WTC11 (cell line): Measurements from ENCODE around the gene UBXN6. TPM values are rescaled to one million over a fixed set of nuclear protein-coding genes. Genes with fewer than 3 reads are reported as not detected.
A peak's percentile ranks its signal among the peaks of the same experiment; 100 is the strongest.

ENCODE experiments used
- ATAC-seq: fragments of 200-7000 bp; cut with Tn5 transposase; 2 replicates; pipeline ENCODE4 v1.10.0; 2021; ENCODE audit warnings: mild to moderate bottlenecking, moderate library complexity
- CTCF ChIA-PET: fragments of 300-600 bp; sonication (Branson Sonifier 250); formaldehyde crosslinking; loops from one replicate; lab custom pipeline; 2021; ENCODE audit warnings: antibody characterized with exemption; lab: Charles Lee
- POLR2A ChIA-PET: fragments of 350-600 bp; sonication (Branson Sonifier 250); formaldehyde crosslinking; loops from one replicate; lab custom pipeline; 2021; ENCODE audit warnings: antibody characterized with exemption; lab: Charles Lee
- DNase-seq: peaks from one replicate; pipeline ENCODE4 v3.0.0; 2021; ENCODE audit warnings: low spot score
- H3K27ac Mint-ChIP-seq: 2 replicates; pipeline ENCODE4 v1.8.0; 2021; ENCODE audit warnings: mixed read lengths
- H3K27me3 Mint-ChIP-seq: 2 replicates; pipeline ENCODE4 v1.8.0; 2021; ENCODE audit warnings: low read depth, mild to moderate bottlenecking, moderate library complexity, mixed read lengths
- H3K36me3 Mint-ChIP-seq: 2 replicates; pipeline ENCODE4 v1.8.0; 2021; ENCODE audit warnings: mixed read lengths
- H3K4me1 Mint-ChIP-seq: 2 replicates; pipeline ENCODE4 v1.8.0; 2022; ENCODE audit warnings: mixed read lengths
- H3K4me3 Mint-ChIP-seq: 2 replicates; pipeline ENCODE4 v1.8.0; 2021; ENCODE audit warnings: mild to moderate bottlenecking, moderate library complexity, mixed read lengths
- H3K9me3 Mint-ChIP-seq: 2 replicates; pipeline ENCODE4 v1.8.0; 2021; ENCODE audit warnings: mixed read lengths
- CTCF ChIP-seq: fragments of 200-600 bp; IDR thresholded peaks from 2 replicates; pipeline ENCODE4 v1.8.0; 2022; ENCODE audit warnings: antibody characterized with exemption
- FOXP1 ChIP-seq: sonication (generic); formaldehyde crosslinking; IDR thresholded peaks from 2 replicates; pipeline ENCODE4 v1.8.0; 2022; ENCODE audit warnings: missing genetic modification reagents, mild to moderate bottlenecking, moderate library complexity, borderline replicate concordance
- HMGA2 ChIP-seq: fragments of 250-450 bp; sonication (Bioruptor Pico); IDR thresholded peaks from 2 replicates; pipeline ENCODE4 v1.4.0; 2021; ENCODE audit warnings: mild to moderate bottlenecking, moderate library complexity
- JAZF1 ChIP-seq: fragments of 250-450 bp; sonication (Bioruptor Pico); IDR thresholded peaks from 2 replicates; pipeline ENCODE4 v1.9.0; 2021; ENCODE audit warnings: moderate library complexity, mild to moderate bottlenecking, inconsistent platforms
- NR1H2 ChIP-seq: sonication (generic); formaldehyde crosslinking; IDR thresholded peaks from 2 replicates; pipeline ENCODE4 v1.9.0; 2021; ENCODE audit warnings: mild to moderate bottlenecking, moderate library complexity, missing genetic modification reagents
- PRDM15 ChIP-seq: sonication (generic); formaldehyde crosslinking; IDR thresholded peaks from 2 replicates; pipeline ENCODE4 v1.8.0; 2022; ENCODE audit warnings: missing genetic modification reagents
- PRRX2 ChIP-seq: fragments of 250-450 bp; sonication (Bioruptor Pico); IDR thresholded peaks from 2 replicates; pipeline ENCODE4 v1.8.0; 2021; ENCODE audit warnings: mild to moderate bottlenecking
- ZNF532 ChIP-seq: fragments of 250-450 bp; sonication (Bioruptor Pico); IDR thresholded peaks from 2 replicates; pipeline ENCODE4 v1.9.0; 2021; ENCODE audit warnings: mild to moderate bottlenecking, borderline replicate concordance
- ZNF671 ChIP-seq: fragments of 250-450 bp; sonication (Bioruptor Pico); IDR thresholded peaks from 2 replicates; pipeline ENCODE4 v1.8.0; 2021; ENCODE audit warnings: mild to moderate bottlenecking
- total RNA-seq: library from RNA; stranded (reverse); gene quantifications from 3 replicates; pipeline ENCODE4 v1.2.3, GENCODE V29; 2021
- TF ChIP-seq, protein P1 (sequence below): sonication (generic); formaldehyde crosslinking; IDR thresholded peaks from 2 replicates; pipeline ENCODE4 v1.8.1; 2023; ENCODE audit warnings: mild to moderate bottlenecking, missing genetic modification reagents

UBXN6 gene
- total RNA-seq, 1 experiment from 2014 or later: 34.8 TPM

- TF ChIP-seq ZNF532 (CRISPR knock-in tag) (no peak), CTCF (no peak), NR1H2 (no peak)
- TF ChIP-seq, protein P1, sequence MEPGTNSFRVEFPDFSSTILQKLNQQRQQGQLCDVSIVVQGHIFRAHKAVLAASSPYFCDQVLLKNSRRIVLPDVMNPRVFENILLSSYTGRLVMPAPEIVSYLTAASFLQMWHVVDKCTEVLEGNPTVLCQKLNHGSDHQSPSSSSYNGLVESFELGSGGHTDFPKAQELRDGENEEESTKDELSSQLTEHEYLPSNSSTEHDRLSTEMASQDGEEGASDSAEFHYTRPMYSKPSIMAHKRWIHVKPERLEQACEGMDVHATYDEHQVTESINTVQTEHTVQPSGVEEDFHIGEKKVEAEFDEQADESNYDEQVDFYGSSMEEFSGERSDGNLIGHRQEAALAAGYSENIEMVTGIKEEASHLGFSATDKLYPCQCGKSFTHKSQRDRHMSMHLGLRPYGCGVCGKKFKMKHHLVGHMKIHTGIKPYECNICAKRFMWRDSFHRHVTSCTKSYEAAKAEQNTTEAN: no peak
Observed at GRCh38 chr19:4488496-4488895, 30.9 kb upstream of the UBXN6 start (continued).

DNA sequence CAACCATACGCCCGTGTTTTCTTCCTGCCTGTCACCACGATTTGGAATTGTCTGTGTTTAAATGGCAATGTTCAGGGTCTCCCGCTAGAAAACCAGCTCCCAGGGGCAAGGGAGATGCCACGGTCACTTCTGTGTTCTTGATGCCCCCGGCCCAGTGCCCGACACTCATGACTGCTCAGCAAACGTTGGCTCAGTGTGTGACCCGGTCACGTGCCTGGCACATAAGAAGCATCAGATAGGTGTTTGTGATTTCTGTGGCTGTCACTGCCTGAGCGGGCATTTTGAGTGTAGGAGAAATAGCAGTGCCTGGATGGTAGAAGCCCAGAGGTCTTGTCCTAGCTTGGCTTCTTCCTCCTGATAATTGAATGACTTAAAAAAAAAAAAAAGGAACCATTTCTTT lies 30.0 kb upstream of the UBXN6 start:
- H3K27me3 Mint-ChIP-seq: no peaks in the 10 kb centered on the region
- no peak overlapping the region for H3K27ac Mint-ChIP-seq
- POLR2A ChIA-PET: no interaction called here
- CTCF ChIA-PET: interaction anchor here (0.8 kb wide), 1 partner anchor 36 kb away, joined by 3 read pairs; no protein-coding TSS in a partner anchor
- no peak for TF ChIP-seq PRDM15 (CRISPR knock-in tag)
- no peak for TF ChIP-seq PRRX2 (CRISPR knock-in tag)
- no peak for TF ChIP-seq HMGA2
- no peak for TF ChIP-seq ZNF671 (CRISPR knock-in tag)
- TF ChIP-seq JAZF1 (CRISPR knock-in tag): no peak
- TF ChIP-seq, all 79 proteins: peak for 0
- no peaks in the 10 kb centered on the region for H3K9me3 Mint-ChIP-seq
- ATAC-seq (no peak), DNase-seq (no peak)
- peaks cover 37% of the 10 kb centered on the region for H3K36me3 Mint-ChIP-seq
- H3K4me1 Mint-ChIP-seq: no peaks in the 10 kb centered on the region
- no peak overlapping the region for H3K4me3 Mint-ChIP-seq

DNA sequence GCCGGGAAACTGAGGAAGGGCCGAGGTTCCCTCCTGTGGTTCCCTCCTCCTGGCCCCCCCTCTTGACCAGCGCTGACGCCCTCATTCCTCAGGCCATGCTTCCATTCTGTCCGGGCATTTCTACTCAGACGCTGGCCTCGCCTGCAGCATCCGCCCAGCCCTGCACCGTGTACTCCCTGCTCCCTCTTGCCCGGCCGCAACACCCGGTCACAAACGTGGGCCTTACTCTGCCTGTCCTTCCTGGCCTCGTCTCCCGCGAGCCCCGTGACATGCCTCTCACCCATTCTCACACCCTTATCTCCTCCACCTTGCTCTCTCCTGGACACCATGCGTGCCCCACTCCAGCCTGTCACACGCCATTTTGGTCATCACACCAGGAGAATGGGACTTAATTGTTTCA lies 25.8 kb upstream of the UBXN6 start:
- Mint-ChIP-seq H3K27ac (peak overlapping the region; percentile 81), H3K4me3 (no peak overlapping the region), H3K4me1 (no peaks in the 10 kb centered on the region), H3K36me3 (peaks cover 27% of the 10 kb centered on the region), H3K27me3 (no peaks in the 10 kb centered on the region), H3K9me3 (no peaks in the 10 kb centered on the region)
- ATAC-seq: no peak
- no peak for TF ChIP-seq PRDM15 (CRISPR knock-in tag)
- 0 out of 2 replicates have a peak, but pooled peaks have one; percentile 21 for TF ChIP-seq FOXP1 (CRISPR knock-in tag)
- CTCF ChIA-PET: interaction anchor here (0.7 to 3.0 kb wide), 4 partner anchors 12 to 57 kb away, joined by 3 to 12 read pairs (median 6); no protein-coding TSS in a partner anchor
- POLR2A ChIA-PET: interaction anchor here (0.7 kb wide), 1 partner anchor 35 kb away, joined by 10 read pairs; the partner anchor contains the start of gene PLIN4
- no peak for DNase-seq
